Stimulated activated CD8-positive, alpha-beta memory T cell treated with anti-CD3 and anti-CD28 coated beads, Interleukin-12 subunit alpha, Interleukin-12 subunit beta, amount 100 ng/mL, for 24 hours (primary cell): ENCODE results near the gene RAB43.
A peak's percentile ranks its signal among the peaks of the same experiment; 100 is the strongest.
"Not testable (repeated sequence)": the region's sequence is repeated elsewhere in the genome, so short reads cannot be mapped to it uniquely, and the experiment has no call there.

Experiments
- DNase-seq: peaks from one replicate; pipeline ENCODE4 v3.0.0-alpha.2; 2020; ENCODE audit errors: extremely low read depth

The RAB43 gene

GRCh38 chr3:129122412-129123011, 908 bp upstream of the RAB43 start:
- DNase-seq: no peak

- DNase-seq: no peak
These were observed 400 bp downstream of the RAB43 start for GRCh38 chr3:129121016-129121791.

- peak; percentile 80 for DNase-seq
These were observed 1.2 kb downstream of the RAB43 start for GRCh38 chr3:129120254-129121004.

GRCh38 chr3:129119365-129120100, 2.1 kb downstream of the RAB43 start:
- no peak for DNase-seq

GRCh38 chr3:129118745-129119144, 2.9 kb downstream of the RAB43 start:
- DNase-seq: no peak

- DNase-seq: no peak
These were observed 4.5 kb downstream of the RAB43 start for GRCh38 chr3:129117134-129117533.

GRCh38 chr3:129116482-129116946, 5.1 kb downstream of the RAB43 start:
- DNase-seq: no peak

GRCh38 chr3:129114455-129114854, 7.1 kb downstream of the RAB43 start:
- DNase-seq: no peak

GRCh38 chr3:129112308-129113052, 9.1 kb downstream of the RAB43 start:
- DNase-seq: no peak

- not testable (repeated sequence) for DNase-seq
These were observed 10.4 kb downstream of the RAB43 start for GRCh38 chr3:129111076-129111780.

GRCh38 chr3:129107793-129108192, 13.8 kb downstream of the RAB43 start:
- DNase-seq: no peak

GRCh38 chr3:129106866-129107565, 14.6 kb downstream of the RAB43 start:
- DNase-seq: no peak

- no peak for DNase-seq
These were observed 15.3 kb downstream of the RAB43 start for GRCh38 chr3:129106320-129106719.

GRCh38 chr3:129105862-129106261, 15.7 kb downstream of the RAB43 start:
- DNase-seq: no peak

GRCh38 chr3:129104498-129105079, 17.0 kb downstream of the RAB43 start:
- DNase-seq: no peak

GRCh38 chr3:129104051-129104450, 17.6 kb downstream of the RAB43 start:
- no peak for DNase-seq

- DNase-seq: no peak
These were observed 18.3 kb downstream of the RAB43 start for GRCh38 chr3:129103296-129103695.

- DNase-seq: no peak
These were observed 20.1 kb downstream of the RAB43 start for GRCh38 chr3:129101370-129102138.

- DNase-seq: no peak
These were observed 21.3 kb downstream of the RAB43 start for GRCh38 chr3:129100274-129100673.
